HepG2 (cell line): Measurements from ENCODE around the gene TNS1. TPM values are rescaled to one million over a fixed set of nuclear protein-coding genes. Genes with fewer than 3 reads are reported as not detected.
A peak's percentile ranks its signal among the peaks of the same experiment; 100 is the strongest.

Experiments used
- CREBL2 ChIP-seq: sonication (generic); formaldehyde crosslinking; IDR thresholded peaks from 2 replicates; pipeline ENCODE4 v1.8.1; 2023; ENCODE audit warnings: missing genetic modification reagents, mild to moderate bottlenecking, borderline replicate concordance
- HHEX ChIP-seq: IDR thresholded peaks from 2 replicates; pipeline ENCODE4 v1.6.1; 2016; ENCODE audit warnings: control low read depth
- NFYC ChIP-seq: IDR thresholded peaks from 2 replicates; pipeline ENCODE4 v1.6.1; 2016; ENCODE audit warnings: missing genetic modification reagents, missing compliant biosample characterization
- RAD21 ChIP-seq: fragments of 450-650 bp; formaldehyde crosslinking; IDR thresholded peaks from 2 replicates; pipeline ENCODE4 v1.5.0; 2020; ENCODE audit warnings: mild to moderate bottlenecking
- SRSF1 ChIP-seq: fragments of 200-400 bp; formaldehyde crosslinking; optimal IDR thresholded peaks from 2 replicates; pipeline ENCODE3; 2017; ENCODE audit warnings: mild to moderate bottlenecking, low read depth, low read length, moderate library complexity
- ZFP36L2 ChIP-seq: sonication (generic); formaldehyde crosslinking; IDR thresholded peaks from 2 replicates; pipeline ENCODE4 v1.4.0; 2020; ENCODE audit warnings: missing genetic modification reagents
- ZNF335 ChIP-seq: sonication (generic); formaldehyde crosslinking; IDR thresholded peaks from 2 replicates; pipeline ENCODE4 v1.4.0; 2020; ENCODE audit warnings: missing genetic modification reagents
- ZNF7 ChIP-seq: IDR thresholded peaks from 2 replicates; pipeline ENCODE4 v1.6.1; 2016; ENCODE audit warnings: missing biosample characterization, missing genetic modification reagents
- ZNF773 ChIP-seq: sonication (generic); formaldehyde crosslinking; IDR thresholded peaks from 2 replicates; pipeline ENCODE4 v1.4.0; 2020; ENCODE audit warnings: missing genetic modification reagents, borderline replicate concordance
- polyA plus RNA-seq, 8 experiments: library from polyadenylated mRNA; depleted of rRNA in 3 of 8; stranded (reverse) in 7 of 8; unstranded in 1 of 8; fragments of >200 nt; fragmentation: Illumina TruSeq in 4 of 8; extraction: Trizol in 4 of 8; gene quantifications; 2 replicates each; pipeline versions ENCODE4 v1.2.1 to v1.2.3, GENCODE V29; 2011 to 2016; ENCODE audit warnings: low read depth in 4 of 8, missing spikeins in 1 of 8, mixed read lengths in 1 of 8; ENCODE audit not compliant: insufficient read depth in 1 of 8
- total RNA-seq, 5 experiments: library from RNA; depleted of rRNA; stranded (reverse); fragments of >200 nt; fragmentation: Illumina TruSeq; extraction: Trizol; gene quantifications; 2 replicates each; pipeline ENCODE4 v1.2.3, GENCODE V29; 2016; ENCODE audit warnings: low read depth in 1 of 5
- TF ChIP-seq, protein P1 (sequence below): IDR thresholded peaks from 2 replicates; pipeline ENCODE4 v1.6.1; 2016; ENCODE audit warnings: low read depth, missing genetic modification reagents, missing compliant biosample characterization
- TF ChIP-seq, protein P2 (sequence below): sonication (generic); formaldehyde crosslinking; IDR thresholded peaks from 2 replicates; pipeline ENCODE4 v1.8.0; 2022; ENCODE audit warnings: mild to moderate bottlenecking, missing genetic modification reagents
- TF ChIP-seq, protein P3 (sequence below), 2 experiments: fragments of 450-650 bp in 1 of 2; sonication (generic) in 1 of 2; formaldehyde crosslinking in 1 of 2; IDR thresholded peaks; 2 replicates each; pipeline versions ENCODE4 v1.6.1 to v1.8.0; 2016 to 2022; ENCODE audit warnings: antibody characterized with exemption in 1 of 2, mild to moderate bottlenecking in 1 of 2, missing genetic modification reagents in 1 of 2

The TNS1 gene
- total and polyA plus RNA-seq, 2 of the 13 experiments (the other 11 are each of a cell fraction or from before 2014, with no cell fraction given): 1.9 to 118 TPM

- TF ChIP-seq, protein P1, sequence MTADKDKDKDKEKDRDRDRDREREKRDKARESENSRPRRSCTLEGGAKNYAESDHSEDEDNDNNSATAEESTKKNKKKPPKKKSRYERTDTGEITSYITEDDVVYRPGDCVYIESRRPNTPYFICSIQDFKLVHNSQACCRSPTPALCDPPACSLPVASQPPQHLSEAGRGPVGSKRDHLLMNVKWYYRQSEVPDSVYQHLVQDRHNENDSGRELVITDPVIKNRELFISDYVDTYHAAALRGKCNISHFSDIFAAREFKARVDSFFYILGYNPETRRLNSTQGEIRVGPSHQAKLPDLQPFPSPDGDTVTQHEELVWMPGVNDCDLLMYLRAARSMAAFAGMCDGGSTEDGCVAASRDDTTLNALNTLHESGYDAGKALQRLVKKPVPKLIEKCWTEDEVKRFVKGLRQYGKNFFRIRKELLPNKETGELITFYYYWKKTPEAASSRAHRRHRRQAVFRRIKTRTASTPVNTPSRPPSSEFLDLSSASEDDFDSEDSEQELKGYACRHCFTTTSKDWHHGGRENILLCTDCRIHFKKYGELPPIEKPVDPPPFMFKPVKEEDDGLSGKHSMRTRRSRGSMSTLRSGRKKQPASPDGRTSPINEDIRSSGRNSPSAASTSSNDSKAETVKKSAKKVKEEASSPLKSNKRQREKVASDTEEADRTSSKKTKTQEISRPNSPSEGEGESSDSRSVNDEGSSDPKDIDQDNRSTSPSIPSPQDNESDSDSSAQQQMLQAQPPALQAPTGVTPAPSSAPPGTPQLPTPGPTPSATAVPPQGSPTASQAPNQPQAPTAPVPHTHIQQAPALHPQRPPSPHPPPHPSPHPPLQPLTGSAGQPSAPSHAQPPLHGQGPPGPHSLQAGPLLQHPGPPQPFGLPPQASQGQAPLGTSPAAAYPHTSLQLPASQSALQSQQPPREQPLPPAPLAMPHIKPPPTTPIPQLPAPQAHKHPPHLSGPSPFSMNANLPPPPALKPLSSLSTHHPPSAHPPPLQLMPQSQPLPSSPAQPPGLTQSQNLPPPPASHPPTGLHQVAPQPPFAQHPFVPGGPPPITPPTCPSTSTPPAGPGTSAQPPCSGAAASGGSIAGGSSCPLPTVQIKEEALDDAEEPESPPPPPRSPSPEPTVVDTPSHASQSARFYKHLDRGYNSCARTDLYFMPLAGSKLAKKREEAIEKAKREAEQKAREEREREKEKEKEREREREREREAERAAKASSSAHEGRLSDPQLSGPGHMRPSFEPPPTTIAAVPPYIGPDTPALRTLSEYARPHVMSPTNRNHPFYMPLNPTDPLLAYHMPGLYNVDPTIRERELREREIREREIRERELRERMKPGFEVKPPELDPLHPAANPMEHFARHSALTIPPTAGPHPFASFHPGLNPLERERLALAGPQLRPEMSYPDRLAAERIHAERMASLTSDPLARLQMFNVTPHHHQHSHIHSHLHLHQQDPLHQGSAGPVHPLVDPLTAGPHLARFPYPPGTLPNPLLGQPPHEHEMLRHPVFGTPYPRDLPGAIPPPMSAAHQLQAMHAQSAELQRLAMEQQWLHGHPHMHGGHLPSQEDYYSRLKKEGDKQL (CRISPR knock-in tag): 0 out of 2 replicates have a peak, but pooled peaks have one; percentile 20
- 0 out of 2 replicates have a peak, but pooled peaks have one; percentile 16 for TF ChIP-seq NFYC (CRISPR knock-in tag)
- TF ChIP-seq, protein P2, sequence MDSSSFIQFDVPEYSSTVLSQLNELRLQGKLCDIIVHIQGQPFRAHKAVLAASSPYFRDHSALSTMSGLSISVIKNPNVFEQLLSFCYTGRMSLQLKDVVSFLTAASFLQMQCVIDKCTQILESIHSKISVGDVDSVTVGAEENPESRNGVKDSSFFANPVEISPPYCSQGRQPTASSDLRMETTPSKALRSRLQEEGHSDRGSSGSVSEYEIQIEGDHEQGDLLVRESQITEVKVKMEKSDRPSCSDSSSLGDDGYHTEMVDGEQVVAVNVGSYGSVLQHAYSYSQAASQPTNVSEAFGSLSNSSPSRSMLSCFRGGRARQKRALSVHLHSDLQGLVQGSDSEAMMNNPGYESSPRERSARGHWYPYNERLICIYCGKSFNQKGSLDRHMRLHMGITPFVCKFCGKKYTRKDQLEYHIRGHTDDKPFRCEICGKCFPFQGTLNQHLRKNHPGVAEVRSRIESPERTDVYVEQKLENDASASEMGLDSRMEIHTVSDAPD (CRISPR knock-in tag): no peak
- no peak for TF ChIP-seq ZNF335 (CRISPR knock-in tag)
- TF ChIP-seq ZFP36L2 (CRISPR knock-in tag): no peak
- no peak for TF ChIP-seq SRSF1
- no peak for TF ChIP-seq HHEX
- TF ChIP-seq RAD21 (CRISPR knock-in tag): peak; percentile 89
- no peak for TF ChIP-seq ZNF7 (CRISPR knock-in tag)
- TF ChIP-seq, protein P3, sequence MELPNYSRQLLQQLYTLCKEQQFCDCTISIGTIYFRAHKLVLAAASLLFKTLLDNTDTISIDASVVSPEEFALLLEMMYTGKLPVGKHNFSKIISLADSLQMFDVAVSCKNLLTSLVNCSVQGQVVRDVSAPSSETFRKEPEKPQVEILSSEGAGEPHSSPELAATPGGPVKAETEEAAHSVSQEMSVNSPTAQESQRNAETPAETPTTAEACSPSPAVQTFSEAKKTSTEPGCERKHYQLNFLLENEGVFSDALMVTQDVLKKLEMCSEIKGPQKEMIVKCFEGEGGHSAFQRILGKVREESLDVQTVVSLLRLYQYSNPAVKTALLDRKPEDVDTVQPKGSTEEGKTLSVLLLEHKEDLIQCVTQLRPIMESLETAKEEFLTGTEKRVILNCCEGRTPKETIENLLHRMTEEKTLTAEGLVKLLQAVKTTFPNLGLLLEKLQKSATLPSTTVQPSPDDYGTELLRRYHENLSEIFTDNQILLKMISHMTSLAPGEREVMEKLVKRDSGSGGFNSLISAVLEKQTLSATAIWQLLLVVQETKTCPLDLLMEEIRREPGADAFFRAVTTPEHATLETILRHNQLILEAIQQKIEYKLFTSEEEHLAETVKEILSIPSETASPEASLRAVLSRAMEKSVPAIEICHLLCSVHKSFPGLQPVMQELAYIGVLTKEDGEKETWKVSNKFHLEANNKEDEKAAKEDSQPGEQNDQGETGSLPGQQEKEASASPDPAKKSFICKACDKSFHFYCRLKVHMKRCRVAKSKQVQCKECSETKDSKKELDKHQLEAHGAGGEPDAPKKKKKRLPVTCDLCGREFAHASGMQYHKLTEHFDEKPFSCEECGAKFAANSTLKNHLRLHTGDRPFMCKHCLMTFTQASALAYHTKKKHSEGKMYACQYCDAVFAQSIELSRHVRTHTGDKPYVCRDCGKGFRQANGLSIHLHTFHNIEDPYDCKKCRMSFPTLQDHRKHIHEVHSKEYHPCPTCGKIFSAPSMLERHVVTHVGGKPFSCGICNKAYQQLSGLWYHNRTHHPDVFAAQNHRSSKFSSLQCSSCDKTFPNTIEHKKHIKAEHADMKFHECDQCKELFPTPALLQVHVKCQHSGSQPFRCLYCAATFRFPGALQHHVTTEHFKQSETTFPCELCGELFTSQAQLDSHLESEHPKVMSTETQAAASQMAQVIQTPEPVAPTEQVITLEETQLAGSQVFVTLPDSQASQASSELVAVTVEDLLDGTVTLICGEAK (IDR thresholded peaks at IDR 0.05): no peak
- TF ChIP-seq, protein P3 (CRISPR knock-in tag; IDR thresholded peaks at IDR 0.05): peak; percentile 63; the same call in 1 of the 2 replicates
- peak; percentile 52; the same call in 1 of the 2 replicates for TF ChIP-seq CREBL2
- peak; percentile 38; the same call in 1 of the 2 replicates for TF ChIP-seq ZNF773 (CRISPR knock-in tag)
Observed at GRCh38 chr2:217943446-217944321, 59.1 kb downstream of the TNS1 start (continued).
